Measurements from ENCODE around the gene NEDD4L. TPM values are rescaled to one million over a fixed set of nuclear protein-coding genes. Genes with fewer than 3 reads are reported as not detected.

NEDD4L gene
- total and polyA plus RNA-seq, 4 donors = 10.2 to 20.3 (median 13.2) TPM

DNA sequence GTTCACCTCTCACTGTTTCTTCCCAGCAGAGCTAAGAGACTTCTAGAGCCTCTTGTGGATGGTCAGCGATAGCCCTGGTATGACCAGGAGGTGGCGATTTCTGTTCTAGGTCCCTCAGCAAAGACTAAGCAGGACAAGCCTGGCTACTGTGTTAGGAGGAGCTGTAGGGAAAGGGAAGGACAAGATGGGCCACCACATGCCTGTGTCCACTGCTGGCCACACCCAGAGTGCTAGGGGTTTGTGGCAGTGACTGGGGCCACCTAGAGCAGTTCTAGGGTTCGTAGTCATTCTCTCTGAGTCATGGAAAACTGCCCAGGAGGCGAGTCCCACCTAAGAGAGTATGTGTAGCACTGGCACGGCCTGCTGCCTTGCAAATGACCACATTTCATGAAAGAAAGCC, 405.4 kb downstream of the NEDD4L start:
- peaks cover 0 to 6% (median under 1%) of the 10 kb centered on the region in 4 donors for H3K4me1 ChIP-seq (ENCODE audit: control insufficient read depth in 4 of 4, insufficient read depth in 4 of 4, low read length in 3 of 4)
- H3K27me3 ChIP-seq (ENCODE audit: control insufficient read depth in 4 of 4, insufficient read depth in 4 of 4, low read length in 3 of 4) = no peaks in the 10 kb centered on the region
- peaks cover 0 to 17% (median 3%) of the 10 kb centered on the region in 4 donors for H3K36me3 ChIP-seq (ENCODE audit: control insufficient read depth in 4 of 4, insufficient read depth in 3 of 4, low read depth in 1 of 4, low read length in 3 of 4)
- 29% methylated on average over 5 of the region's 5 CpGs for WGBS
- H3K4me3 ChIP-seq (ENCODE audit: low read depth in 1 of 3, low read length in 3 of 3) = peak overlapping the region in 1 of 3 donors; percentile 89
- no peak for DNase-seq (ENCODE audit: low spot score)
- peak overlapping the region in 1 of 2 donors; percentile 99 for H3K9ac ChIP-seq (ENCODE audit: low read depth in 1 of 2, low read length in 2 of 2)
- H3K9me3 ChIP-seq (ENCODE audit: control insufficient read depth in 4 of 4, low read length in 3 of 4) = no peaks in the 10 kb centered on the region
- peak overlapping the region; percentile 90 to 91 for H3K27ac ChIP-seq (ENCODE audit: low read depth in 1 of 2, low read length in 2 of 2)
- TF ChIP-seq SP1 (IDR thresholded peaks at IDR 0.05) (peak; percentile 30), JUND (IDR thresholded peaks at IDR 0.05) (peak in 1 of 2 donors; percentile 5), RXRA (IDR thresholded peaks at IDR 0.05) (peak in 1 of 2 donors; percentile 5), TAF1 (conservative IDR thresholded peaks at IDR 0.05) (peak; percentile 41), HNF4G (IDR thresholded peaks at IDR 0.05) (no peak)

Small RNAs within 50 kb of the gene (small RNA-seq; reads per million reads assigned to genes)
- gene HMGN1P30 (not detected), gene MIR3591 (not detected)

Other genes starting within 250 kb of the NEDD4L start
- 10 to 100 TPM in 1 of 2 donors, 1 to 10 TPM in 1; 3.9 to 22.0 TPM for gene ATP8B1, start 240.9 kb upstream of the NEDD4L start, total RNA-seq
- 1 to 10 TPM; 5.0 to 6.3 TPM for gene ATP8B1, start 240.9 kb upstream of the NEDD4L start, polyA plus RNA-seq

All from liver (tissue), 10 donors.